ENCODE measurements around the gene ID3.
A peak's percentile ranks its signal among the peaks of the same experiment; 100 is the strongest.
"Not testable (repeated sequence)": the region's sequence is repeated elsewhere in the genome, so short reads cannot be mapped to it uniquely, and the experiment has no call there.

ID3 gene

DNA sequence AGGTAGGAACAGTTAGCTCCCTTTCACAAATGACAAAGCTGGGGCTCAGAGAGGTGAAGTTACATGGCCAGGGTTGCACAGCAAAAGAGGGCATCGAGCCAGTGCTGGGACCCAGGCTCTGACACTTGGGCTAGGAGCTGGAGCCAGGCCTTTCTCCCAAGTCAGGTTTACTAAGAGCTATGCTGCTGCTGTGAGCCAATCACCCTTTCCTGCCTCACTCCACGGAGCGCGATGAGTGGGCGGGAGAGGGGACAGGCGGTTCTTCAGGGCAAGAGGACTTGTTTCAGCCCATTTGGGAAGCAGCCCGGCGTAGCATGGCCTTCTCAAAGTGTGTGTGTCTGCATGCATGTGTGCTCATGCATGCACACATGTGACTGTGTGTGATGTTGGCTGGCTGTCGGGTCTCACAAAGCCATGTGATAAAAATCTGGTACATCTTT is 10.6 kb downstream of the ID3 start:
- DNase-seq (ENCODE audit: low spot score): no peak

DNA sequence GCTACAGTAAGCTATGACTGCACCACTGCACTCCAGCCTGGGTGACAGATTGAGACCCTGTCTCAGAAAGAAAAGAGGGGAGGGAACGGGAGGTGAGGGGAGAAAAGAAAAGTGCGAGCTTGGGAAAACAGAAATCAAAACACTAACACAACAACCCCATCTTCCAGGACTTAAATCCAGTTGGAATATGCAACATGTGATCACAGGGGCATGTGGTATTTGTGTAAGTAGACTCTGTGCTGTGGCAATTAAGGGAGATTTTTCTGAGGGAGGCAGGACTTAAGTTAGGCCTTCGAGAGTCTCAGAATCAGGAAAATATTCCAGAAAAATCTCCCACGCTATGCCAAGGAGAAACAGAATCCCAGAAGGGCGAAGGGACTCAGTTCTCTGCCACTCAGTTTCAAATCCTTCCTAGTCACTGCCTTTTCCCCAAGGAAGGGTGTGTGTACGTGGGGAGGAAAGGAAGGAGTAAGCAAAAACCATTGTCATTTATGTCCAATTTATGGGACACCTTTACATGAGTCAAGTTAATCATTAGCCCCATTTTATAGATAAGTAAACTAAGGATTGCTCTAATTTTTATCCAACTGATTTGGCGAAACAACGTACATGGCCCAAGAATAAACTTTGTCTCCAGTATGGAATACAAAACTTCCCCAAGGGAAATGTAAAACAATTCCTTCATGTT is 12.3 kb downstream of the ID3 start:
- no peak for DNase-seq (ENCODE audit: low spot score)

DNA sequence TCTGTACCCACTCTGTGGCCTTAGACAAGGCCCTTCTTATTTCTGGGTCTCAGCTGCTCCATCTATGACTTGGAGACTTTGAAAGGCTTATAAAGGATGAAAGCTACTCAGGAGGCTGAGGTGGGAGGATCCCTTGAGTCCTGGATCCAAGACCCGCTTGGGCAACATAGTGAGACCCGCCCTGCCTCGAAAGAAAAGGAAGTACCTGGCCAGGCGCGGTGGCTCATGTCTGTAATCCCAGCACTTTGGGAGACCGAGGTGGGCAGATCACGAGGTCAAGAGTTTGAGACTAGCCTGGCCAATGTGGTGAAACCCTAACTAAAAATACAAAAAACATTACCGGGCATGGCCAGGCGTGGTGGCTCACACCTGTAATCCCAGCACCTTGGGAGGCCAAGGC is 13.4 kb downstream of the ID3 start:
- no peak for DNase-seq (ENCODE audit: low spot score)

DNA sequence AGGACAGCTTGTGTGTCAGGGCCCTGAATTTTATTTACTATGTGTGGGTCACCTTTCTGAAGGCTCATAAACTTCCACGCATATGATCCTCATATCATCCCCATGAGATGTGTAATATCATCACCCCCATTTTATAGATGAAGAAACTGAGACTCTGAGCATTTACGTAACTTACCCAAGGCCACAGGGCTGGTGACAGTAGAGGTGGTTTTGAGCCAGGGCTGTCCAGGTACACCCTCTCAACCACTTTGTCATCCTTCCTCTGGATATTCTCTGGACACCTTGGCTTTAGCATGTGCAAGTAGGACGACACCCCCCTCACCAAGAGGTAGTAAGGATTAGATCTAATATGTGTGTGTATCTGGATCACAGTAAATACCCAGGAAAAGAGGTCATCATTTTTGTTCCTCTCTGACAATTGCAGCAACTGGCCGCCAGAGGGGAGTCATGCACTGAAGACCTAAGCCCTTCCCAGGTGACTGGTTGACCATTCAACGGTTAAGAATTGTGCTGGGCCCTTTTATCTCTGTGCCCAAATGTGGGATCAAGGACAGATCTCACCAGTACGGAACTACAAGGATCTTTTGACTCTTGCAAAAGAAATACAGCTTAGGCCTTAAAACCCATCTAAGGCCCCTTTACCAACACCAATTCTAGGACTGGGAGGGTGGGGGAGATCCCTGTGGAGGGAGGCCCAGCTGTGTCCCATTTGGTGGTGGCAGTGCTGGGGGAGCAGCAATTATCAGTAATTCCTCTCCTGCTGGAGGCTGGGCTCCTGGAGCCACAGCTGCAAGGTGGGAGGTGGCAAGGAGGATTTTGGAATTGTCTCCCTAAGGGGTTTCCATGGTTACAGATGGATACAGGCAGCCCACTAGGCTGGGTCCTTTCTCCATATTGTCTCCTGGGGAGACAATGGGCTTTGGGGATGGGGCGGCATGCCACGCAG is 14.6 kb downstream of the ID3 start:
- DNase-seq (ENCODE audit: low spot score): no peak

DNA sequence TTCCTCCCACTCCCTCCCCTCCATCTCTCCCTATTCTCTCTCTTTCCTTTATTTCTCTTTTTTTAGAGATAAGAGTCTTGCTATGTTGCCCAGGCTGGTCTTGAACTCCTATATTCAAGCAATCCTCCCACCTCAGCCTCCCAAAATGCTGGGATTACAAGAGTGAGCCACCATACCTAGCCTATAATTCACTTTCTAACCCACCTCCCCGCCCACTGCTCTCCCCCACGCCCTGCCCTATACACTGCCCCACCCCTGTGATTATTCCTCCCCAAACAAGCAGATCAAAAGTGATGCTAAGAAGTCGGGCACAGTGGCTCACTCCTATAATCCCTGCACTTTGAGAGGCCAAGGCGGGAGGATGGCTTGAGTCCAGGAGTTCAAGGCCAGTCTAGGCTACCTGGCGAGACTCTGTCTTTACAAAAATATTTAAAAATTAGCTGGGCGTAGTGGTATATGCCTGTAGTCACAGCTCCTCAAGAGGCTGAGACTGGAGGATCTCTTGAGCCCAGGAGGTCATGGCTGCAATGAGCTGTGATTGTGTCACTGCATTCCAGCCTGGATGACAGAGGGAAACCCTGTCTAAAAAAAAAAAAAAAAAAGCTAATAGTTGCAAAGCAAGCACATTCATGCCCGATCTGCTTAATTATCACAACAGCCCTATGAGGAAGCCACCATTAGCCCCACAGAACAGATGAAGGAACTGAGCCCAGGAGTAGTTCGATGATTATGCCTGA is 15.4 kb downstream of the ID3 start:
- DNase-seq (ENCODE audit: low spot score): no peak

DNA sequence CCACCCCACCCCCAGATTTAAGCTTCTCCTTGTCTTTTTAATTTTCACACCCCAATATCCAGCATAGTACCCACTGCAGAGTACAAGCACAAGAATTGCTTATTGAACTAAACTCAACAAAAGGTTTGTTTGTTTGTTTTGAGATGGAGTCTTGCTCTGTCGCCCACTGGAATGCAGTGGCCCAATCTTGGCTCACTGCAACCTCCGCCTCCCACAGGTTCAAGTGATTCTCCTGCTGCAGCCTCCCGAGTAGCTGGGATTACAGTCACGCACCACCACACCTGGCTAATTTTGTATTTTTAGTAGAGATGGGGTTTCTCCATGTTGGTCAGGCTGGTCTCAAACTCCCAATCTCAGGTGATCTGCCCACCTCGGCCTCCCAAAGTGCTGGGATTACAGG is 16.4 kb downstream of the ID3 start:
- DNase-seq (ENCODE audit: low spot score): not testable (repeated sequence)

DNA sequence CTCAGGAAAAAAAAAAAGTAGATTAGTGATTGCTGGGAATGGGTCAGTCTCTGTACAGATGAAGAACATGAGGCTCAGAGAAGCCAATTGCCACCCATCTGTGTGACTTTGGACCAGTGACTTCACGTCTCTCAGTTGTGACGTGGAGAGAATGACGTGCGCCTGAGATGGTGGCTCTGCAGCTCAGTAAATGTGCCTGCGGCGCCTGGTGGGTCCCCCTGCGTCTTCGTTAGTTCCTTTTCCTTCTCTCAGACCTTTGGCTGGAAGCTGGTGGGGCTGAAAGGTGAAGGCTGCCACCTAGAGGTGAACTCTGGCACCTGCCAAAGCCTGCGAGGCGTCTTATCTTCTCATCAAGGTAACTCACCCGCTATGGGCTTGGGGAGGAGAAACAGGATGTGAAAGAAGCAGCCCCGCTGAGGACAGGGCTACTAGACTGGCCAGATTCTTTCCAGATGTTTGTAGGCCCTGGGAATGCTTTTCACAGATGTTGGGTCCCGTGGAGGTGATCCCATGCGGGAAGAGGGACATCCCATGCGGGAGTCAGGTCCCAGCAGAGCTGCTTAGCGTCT is 19.5 kb downstream of the ID3 start:
- DNase-seq (ENCODE audit: low spot score): peak; percentile 88

DNA sequence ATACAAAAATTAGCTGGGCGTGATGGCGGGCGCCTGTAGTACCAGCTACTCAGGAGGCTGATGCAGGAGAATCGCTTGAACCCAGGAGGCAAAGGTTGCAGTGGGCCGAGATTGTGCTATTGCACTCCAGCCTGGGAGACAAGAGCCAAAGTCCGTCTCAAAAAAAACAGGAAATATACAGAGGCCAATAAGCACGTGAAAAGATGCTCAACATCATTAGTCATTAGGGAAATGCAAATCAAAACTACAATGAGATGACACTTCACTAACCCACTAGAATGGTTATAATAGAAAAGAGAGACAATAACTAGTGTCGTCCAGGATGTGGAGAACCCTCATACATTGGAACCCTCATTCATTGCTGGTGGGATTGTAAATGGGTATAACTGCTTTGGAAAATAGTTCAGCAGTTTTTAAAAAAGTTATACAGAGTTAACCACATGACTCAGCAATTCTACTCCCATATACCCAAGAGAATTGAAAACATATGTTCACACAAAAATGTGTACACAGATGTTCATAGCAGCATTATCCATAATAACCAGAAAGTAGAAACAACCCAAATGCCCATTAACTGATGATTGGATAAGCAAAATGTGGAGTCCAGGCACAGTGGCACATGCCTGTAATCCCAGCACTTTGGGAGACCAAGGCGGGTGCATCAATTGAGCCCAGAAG is 21.9 kb downstream of the ID3 start:
- no peak for DNase-seq (ENCODE audit: low spot score)

DNA sequence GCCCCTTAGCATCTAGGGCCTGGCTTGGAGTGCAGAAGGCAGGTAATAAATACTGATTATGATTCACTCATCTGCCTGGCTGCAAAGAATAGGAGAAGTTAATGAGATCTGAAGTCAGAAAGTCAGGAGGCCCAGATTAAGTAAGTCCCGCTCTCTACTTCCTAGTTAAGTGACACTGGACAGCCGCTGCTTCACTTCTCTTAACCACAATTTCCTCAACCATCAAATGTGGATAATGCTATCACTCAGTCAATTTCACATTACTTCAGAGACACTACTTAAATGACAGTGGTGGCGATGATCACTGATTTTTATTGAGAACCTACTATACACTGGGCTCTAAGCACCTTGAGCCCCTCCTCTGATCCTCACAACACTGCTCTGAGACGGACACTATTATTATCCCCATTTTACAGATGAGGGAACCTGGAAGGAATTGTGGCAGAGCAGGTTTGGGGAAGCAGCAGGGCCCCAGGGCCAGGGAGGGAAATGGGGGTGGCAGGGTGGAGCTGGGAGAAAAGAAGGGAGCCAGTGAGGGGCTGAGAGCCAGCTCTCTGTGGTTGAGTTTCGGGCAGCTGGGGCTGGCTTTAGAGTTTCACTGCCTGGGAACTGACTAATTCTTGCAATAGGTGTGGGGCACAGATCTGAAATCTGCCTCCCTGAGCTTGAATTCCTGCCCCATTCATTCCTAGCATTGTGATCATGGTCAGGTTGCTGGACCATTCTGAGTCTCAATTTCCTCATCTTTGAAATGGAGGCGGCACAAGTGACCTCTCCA is 25.9 kb downstream of the ID3 start:
- no peak for DNase-seq (ENCODE audit: low spot score)

DNA sequence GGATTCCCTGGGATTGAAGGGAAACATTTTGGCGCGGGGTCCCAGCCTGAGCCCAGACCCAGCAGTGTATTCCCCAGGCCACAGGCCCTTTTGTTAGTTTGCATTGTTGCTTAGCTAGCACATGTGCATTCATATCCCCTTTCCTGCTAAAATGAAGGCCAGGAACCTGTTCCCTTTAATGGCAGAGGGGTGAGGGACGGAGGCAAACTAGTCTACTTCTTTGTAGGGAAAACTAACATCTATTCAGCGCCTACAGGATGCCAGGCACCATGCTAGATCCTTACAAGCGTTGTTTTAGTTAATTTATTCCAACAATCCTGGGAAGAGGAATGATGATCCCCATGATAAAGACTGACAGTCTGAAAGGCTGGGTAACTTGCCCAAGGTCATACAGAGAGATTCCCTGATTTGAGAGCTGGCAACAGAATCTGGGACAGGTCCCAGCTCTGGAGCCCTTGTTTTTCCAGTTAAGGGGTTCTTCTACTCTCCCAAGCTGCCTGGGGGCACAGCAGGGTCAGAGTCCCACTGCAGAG is 27.7 kb downstream of the ID3 start:
- DNase-seq (ENCODE audit: low spot score): no peak

DNA sequence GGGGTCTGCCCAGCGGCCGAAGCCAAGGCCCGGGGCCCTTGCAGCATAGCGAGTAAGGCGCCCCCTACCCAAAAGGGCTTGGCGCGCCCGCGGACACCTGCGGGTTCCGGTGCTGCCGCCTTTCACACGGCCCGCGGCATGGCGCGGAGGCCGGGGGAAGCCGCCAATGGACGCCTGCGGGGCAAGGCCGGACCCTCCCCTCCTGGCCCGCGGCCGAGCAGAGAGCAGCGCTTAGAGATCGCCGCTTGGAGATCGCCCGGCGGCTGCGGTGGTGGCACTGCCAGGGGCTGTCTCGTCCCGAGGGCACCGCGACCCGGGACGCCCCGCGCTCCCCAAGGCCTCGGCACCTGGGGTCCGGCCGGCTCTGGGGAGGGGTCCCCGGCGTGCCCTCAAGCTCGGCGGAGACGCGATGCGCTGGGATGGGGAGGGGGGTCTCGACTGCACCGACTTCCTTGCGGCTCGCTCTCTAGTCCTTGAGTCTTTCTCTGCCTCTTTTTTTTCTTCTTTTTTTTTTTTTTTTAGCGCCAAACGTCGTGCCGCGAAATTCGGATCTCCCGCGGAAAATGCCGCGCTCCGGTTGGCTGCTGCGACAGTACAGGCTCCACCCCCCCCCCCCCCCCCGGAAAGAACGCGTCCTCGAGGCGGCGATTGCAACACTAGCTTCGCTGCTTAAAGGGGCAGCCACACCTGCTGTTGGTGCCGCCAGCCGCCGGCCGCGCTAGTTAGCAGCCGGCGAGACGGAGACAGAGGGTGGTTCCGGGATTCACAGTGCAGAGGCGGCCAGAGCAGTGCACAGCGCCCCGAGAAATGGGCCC is 28.3 kb downstream of the ID3 start, which contains the start of gene E2F2:
TSS of gene E2F2 (minus strand) at position 487 of the 815 bp plus-strand sequence. CDS start at position 47, 440 bp downstream.
- DNase-seq (ENCODE audit: low spot score): peak; percentile 63

DNA sequence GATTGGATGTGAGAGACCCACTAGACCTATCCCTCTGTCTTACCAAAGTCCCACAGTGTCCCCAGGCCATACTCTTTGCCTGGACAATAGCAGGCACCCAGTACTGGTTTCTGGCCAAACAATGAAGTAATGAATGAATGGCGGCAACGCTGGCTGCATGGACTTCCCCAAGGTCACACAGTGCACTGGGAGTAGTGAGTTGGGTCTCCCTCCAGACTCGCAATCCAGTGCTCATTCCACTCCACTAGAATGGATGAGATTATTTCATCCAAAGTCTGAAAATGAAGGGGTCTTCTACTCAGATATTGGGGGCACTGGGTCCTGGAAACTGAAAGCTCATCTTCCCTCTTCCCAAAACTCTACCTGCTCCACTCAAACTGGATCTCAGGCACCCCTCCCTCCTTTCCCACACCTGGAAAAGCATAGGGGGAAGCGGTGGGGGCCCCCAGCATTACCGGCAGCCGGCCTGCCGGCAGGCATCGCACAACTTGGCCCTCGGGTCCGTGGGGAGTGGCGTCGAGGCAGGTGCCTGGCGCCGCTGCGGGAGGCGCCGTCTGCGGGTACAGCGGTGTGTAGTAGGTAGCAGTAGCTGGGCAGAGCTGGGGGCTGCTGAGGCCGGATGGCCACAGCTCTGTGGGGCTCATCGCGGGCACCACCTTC is 29.1 kb downstream of the ID3 start:
- no peak for DNase-seq (ENCODE audit: low spot score)

DNA sequence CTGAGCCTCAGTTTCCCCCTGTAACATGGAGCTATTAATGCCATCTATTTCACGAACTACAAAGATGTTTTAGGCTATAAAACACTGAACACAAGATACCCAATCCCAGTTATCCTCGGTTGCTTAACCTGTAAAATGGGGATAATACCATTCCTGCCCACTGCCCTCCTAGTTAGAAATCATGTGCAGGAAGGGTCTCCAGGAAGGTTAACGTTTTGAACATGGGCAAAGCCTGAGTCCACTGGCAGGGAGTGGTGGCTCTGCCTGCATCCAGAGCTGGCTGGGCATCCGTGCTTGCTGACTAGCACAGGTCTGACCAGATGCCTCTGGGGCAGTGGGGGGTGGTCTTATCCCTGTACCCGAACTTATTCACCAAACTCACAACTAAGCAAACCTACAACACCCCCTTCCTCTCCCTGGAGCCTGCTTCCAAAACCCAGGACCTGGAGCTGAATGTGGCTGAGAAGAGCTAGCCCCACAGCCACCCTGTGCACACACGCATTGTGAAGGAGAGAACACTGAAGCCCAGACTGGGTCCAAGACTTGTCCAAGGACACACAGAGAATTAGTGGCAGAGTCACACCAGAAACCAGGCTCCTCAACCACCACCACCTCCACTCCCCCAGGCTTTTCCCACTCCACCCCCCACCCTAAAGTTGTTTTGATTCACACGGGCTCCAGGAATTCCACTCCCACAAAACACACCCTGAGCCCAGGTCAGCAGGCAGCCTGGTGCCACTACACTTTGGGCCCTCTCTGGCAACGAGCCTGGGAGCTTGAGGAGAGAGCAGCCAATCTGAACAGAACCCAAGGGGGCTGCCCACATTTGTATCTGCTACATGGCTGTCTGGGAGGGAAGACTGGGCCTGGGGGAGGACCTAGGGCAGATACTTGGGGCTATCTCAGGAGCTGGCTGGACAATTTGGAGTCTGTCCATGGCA is 29.9 kb downstream of the ID3 start:
- DNase-seq (ENCODE audit: low spot score): no peak

DNA sequence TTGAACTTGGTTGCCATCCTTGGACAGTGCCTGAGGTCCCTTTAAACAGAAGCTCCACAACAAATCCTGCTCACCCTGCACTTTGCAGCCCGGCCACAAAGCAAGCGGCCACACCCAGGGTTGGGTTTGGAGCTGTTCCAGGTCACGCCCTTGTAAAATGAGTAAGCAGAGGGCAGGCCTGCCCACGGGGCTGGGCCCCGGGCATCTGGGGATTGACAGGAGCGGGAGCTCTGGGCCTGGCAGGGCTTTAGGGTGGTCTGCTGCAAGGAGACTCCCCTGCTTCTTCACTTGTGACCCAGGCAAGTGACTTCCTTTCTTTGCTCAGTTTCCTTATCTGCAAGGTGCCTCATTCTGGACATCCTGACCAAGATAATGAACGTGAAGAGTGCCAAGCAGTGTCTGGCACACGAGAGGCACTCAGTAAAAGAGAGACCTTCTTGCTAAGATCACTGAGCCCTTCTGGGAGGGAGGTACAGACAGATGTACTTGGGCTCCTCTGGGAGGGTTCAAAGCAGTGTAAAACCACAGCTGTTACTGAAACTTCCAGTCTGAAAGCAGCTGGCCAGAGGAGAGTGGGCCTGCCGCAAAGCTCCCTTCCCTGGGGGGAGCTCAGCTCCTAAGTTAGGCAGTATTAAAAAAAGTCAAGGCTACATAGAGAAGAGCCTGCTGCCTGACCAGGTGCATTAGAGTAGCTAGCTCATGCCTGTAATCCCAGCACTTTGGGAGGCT is 30.9 kb downstream of the ID3 start:
- peak; percentile 65 for DNase-seq (ENCODE audit: low spot score)

DNA sequence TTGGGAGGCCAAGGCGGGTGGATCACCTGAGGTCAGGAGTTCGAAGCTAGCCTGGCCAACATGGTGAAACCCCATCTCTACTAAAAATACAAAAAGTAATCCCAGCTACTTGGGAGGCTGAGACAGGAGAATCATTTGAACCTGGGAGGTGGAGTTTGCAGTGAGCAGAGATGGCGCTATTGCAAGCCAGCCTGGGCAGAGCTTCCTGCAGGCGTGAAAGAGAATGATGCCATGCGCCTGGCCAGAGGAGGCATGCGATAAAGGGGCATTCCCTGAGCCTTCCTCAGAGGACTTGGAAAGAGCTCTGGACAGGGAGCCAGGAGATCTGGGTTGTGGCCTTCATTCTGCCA is 31.4 kb downstream of the ID3 start:
- no peak for DNase-seq (ENCODE audit: low spot score)

DNA sequence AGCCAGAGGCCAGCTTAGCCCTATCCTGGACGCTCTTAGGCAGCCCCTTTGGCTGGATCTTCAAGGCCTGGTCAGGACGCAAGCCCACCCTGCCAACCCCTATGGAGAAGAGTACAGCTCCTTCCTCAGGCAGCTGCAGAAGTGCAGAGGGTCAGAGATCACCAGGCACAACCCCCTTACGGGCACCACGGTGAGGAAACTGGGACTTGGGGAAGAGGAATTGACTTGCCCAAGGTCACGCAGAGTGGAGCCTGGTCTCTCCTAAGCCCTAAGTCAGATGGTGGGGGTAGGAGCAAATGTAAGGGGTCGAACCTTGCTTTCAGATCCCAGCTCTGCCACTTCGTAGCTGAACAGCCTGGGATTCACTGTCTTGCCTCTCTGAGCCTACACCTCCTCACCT is 31.9 kb downstream of the ID3 start:
- no peak for DNase-seq (ENCODE audit: low spot score)

DNA sequence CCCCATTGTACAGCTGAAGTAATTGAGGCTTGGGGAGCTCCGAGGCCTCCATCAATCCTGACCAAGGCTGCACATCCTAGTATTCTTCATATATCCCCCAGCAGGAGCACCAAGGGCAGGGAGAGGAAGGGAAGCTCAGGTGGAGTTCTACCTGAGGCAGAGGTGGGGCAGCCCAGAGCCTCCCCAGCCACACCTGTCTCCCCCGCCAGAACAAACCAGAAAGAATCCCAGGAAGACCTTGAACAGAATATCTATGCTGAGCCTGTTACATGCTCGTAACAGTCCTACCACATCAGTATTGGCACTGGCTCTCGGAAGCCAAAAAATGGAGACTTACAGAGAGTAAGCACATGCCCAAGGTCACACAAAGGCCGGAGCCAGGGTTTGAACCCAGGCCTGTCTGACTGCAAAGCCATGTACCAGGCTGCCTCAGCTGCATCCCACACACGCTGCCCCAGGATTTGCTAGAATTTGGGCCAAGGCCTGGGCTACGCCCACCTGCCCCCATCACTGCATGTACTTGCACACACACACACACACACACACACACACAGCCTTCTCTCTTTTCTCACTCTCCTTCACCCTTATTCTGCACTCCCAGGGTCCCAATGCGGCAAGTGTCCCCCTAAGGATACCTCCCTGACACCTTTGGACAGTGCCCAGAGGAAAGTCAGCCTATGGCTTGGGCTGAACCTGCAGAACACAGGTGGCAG is 32.8 kb downstream of the ID3 start:
- DNase-seq (ENCODE audit: low spot score): no peak
